ENCODE data around the gene ANKK1.

DNA sequence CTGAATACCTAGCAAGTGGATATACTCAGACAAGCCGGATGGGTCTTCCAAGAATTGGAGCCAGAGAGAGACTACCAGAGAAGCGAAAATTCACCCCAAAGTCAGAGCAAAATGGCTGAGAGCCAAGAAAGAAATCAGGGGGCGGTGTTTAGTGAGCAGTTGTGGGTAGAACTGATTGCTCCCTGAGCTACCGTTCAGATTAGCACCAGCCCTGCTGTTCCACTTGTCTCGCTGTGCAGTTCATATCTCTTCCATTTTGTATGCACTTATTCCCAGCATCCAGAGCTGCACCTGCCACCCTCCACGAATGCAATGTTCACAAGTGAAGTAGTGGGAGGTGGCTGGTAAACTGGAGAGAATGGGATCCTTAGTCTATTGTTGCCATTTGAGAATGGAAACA lies 62.2 kb downstream of the ANKK1 start:
- TF ChIP-seq PHF8 (conservative IDR thresholded peaks at IDR 0.05; ENCODE audit: low read depth, low read length) (no peak), MAFK (IDR thresholded peaks at IDR 0.05; ENCODE audit: low read depth, low read length) (no peak), EZH2 (IDR thresholded peaks at IDR 0.05; ENCODE audit: low read depth, low read length, severe bottlenecking) (no peak), CHD2 (IDR thresholded peaks at IDR 0.05; ENCODE audit: low read length) (no peak), CREB1 (IDR thresholded peaks at IDR 0.05) (no peak), BRCA1 (IDR thresholded peaks at IDR 0.05; ENCODE audit: low read depth, low read length) (no peak), POLR2A (IDR thresholded peaks at IDR 0.05; ENCODE audit: control extremely low read depth in 1 of 2, low read depth in 2 of 2, low read length in 2 of 2) (no peak), EP300 (IDR thresholded peaks at IDR 0.05; ENCODE audit: borderline replicate concordance in 1 of 2, low read depth in 2 of 2, low read length in 2 of 2) (no peak), KDM1A (IDR thresholded peaks at IDR 0.05; ENCODE audit: borderline replicate concordance, low read length) (no peak), POLR2AphosphoS5 (IDR thresholded peaks at IDR 0.05; ENCODE audit: low read depth, low read length) (no peak), GTF2F1 (IDR thresholded peaks at IDR 0.05; ENCODE audit: borderline replicate concordance, low read depth, low read length) (no peak)
- TF ChIP-seq, protein P1, sequence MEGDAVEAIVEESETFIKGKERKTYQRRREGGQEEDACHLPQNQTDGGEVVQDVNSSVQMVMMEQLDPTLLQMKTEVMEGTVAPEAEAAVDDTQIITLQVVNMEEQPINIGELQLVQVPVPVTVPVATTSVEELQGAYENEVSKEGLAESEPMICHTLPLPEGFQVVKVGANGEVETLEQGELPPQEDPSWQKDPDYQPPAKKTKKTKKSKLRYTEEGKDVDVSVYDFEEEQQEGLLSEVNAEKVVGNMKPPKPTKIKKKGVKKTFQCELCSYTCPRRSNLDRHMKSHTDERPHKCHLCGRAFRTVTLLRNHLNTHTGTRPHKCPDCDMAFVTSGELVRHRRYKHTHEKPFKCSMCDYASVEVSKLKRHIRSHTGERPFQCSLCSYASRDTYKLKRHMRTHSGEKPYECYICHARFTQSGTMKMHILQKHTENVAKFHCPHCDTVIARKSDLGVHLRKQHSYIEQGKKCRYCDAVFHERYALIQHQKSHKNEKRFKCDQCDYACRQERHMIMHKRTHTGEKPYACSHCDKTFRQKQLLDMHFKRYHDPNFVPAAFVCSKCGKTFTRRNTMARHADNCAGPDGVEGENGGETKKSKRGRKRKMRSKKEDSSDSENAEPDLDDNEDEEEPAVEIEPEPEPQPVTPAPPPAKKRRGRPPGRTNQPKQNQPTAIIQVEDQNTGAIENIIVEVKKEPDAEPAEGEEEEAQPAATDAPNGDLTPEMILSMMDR (IDR thresholded peaks at IDR 0.05; ENCODE audit: control extremely low read depth in 1 of 3, insufficient read depth in 1 of 3, low read depth in 1 of 3, low read length in 3 of 3) = no peak
- TF ChIP-seq, protein P2, sequence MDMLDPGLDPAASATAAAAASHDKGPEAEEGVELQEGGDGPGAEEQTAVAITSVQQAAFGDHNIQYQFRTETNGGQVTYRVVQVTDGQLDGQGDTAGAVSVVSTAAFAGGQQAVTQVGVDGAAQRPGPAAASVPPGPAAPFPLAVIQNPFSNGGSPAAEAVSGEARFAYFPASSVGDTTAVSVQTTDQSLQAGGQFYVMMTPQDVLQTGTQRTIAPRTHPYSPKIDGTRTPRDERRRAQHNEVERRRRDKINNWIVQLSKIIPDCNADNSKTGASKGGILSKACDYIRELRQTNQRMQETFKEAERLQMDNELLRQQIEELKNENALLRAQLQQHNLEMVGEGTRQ (IDR thresholded peaks at IDR 0.05; ENCODE audit: low read length) = no peak
